Endothelial cell of umbilical vein (primary cell): ENCODE data around the gene METTL25. TPM values are rescaled to one million over a fixed set of nuclear protein-coding genes. Genes with fewer than 3 reads are reported as not detected.

Experiments
- BruUV-seq: library from RNA; stranded (reverse); fragments of 400-500 nt; replicated peaks from 2 replicates; lab custom pipeline; 2021; lab: Mats Ljungman, UMichigan
- CTCF ChIA-PET: fragments of 300-600, 350-600 bp; sonication (Branson Sonifier 250); formaldehyde crosslinking; loops from one replicate; lab custom pipeline; 2021; ENCODE audit warnings: antibody characterized with exemption, inconsistent platforms; lab: Charles Lee
- POLR2A ChIA-PET: fragments of 300-600, 350-600 bp; sonication (Branson Sonifier 250); formaldehyde crosslinking; loops from one replicate; lab custom pipeline; 2021; ENCODE audit warnings: antibody characterized with exemption, inconsistent platforms; lab: Charles Lee
- DNase-seq: peaks from one replicate; pipeline ENCODE4 v3.0.0-alpha.2; 2011; ENCODE audit warnings: low read depth, low spot score
- FAIRE-seq: peaks from 2 replicates; lab custom pipeline; 2011; peaks lifted over from hg19 to GRCh38; lab: Jason Lieb, UNC
- H2AFZ ChIP-seq: 2 replicates; pipeline ENCODE4 v1.6.0; 2012; ENCODE audit warnings: low read depth, low read length, control low read depth, inconsistent platforms
- H3K27ac ChIP-seq: 2 replicates; pipeline ENCODE4 v1.5.1; 2011; ENCODE audit warnings: low read depth, mild to moderate bottlenecking, control low read depth, low read length, moderate library complexity; ENCODE audit not compliant: insufficient read depth
- H3K27me3 ChIP-seq, 2 experiments: 2 replicates each; pipeline versions ENCODE4 v1.6.0 to v1.6.1; 2011; ENCODE audit warnings: low read length in 2 of 2, mixed read lengths in 1 of 2; ENCODE audit not compliant: control insufficient read depth in 2 of 2, insufficient read depth in 2 of 2
- H3K36me3 ChIP-seq, 2 experiments: 2 replicates in 1 of 2; 3 replicates in 1 of 2; pipeline ENCODE4 v1.5.1; 2011; ENCODE audit warnings: low read length in 2 of 2, mild to moderate bottlenecking in 1 of 2, moderate library complexity in 1 of 2; ENCODE audit not compliant: control insufficient read depth in 2 of 2, insufficient read depth in 2 of 2; ENCODE audit errors: extremely low read depth in 1 of 2
- H3K4me1 ChIP-seq: 3 replicates; pipeline ENCODE4 v1.5.1; 2011; ENCODE audit warnings: mild to moderate bottlenecking, low read length; ENCODE audit not compliant: control insufficient read depth, insufficient read depth; ENCODE audit errors: extremely low read depth
- H3K4me2 ChIP-seq: 2 replicates; pipeline ENCODE4 v1.6.1; 2011; ENCODE audit warnings: low read length, control low read depth, mixed read lengths; ENCODE audit not compliant: insufficient read depth
- H3K4me3 ChIP-seq, 3 experiments: fragments of 200-600 bp in 1 of 3; sonication (generic), shearing (Covaris generic) in 1 of 3; replicated peaks in 1 of 3; 2 replicates each; pipeline ENCODE4 v1.5.1; 2011 to 2016; ENCODE audit warnings: control low read depth in 3 of 3, low read length in 3 of 3, mild to moderate bottlenecking in 2 of 3, inconsistent platforms in 1 of 3, low read depth in 1 of 3, moderate library complexity in 1 of 3; ENCODE audit not compliant: insufficient read depth in 1 of 3
- H3K79me2 ChIP-seq: 2 replicates; pipeline ENCODE4 v1.6.0; 2012; ENCODE audit warnings: low read length, inconsistent platforms; ENCODE audit not compliant: control insufficient read depth, insufficient read depth
- H3K9ac ChIP-seq: replicated peaks from 2 replicates; pipeline ENCODE3; 2011; ENCODE audit warnings: low read length, control low read depth; ENCODE audit not compliant: insufficient read depth; ENCODE audit errors: extremely low read depth
- H3K9me1 ChIP-seq: replicated peaks from 3 replicates; pipeline ENCODE4 v1.6.0; 2011; ENCODE audit warnings: mild to moderate bottlenecking, low read length; ENCODE audit not compliant: control insufficient read depth, insufficient read depth; ENCODE audit errors: extremely low read depth
- H3K9me3 ChIP-seq: replicated peaks from 2 replicates; pipeline ENCODE4 v1.5.1; 2012; ENCODE audit warnings: low read length, inconsistent platforms; ENCODE audit not compliant: control insufficient read depth, insufficient read depth
- H4K20me1 ChIP-seq: replicated peaks from 2 replicates; pipeline ENCODE3; 2011; ENCODE audit warnings: mild to moderate bottlenecking, low read length; ENCODE audit not compliant: control insufficient read depth, insufficient read depth; ENCODE audit errors: extremely low read depth
- CTCF ChIP-seq, 2 donors: IDR thresholded peaks; 1 replicate in 1 of 2; 2 replicates in 1 of 2; pipeline ENCODE4 v1.5.1; 2011; ENCODE audit warnings: low read length in 2 of 2, mild to moderate bottlenecking in 2 of 2, moderate library complexity in 2 of 2, control low read depth in 1 of 2, inconsistent platforms in 1 of 2, low read depth in 1 of 2; ENCODE audit not compliant: insufficient read depth in 1 of 2; ENCODE audit errors: extremely low read depth in 1 of 2
- EZH2 ChIP-seq: IDR thresholded peaks from 2 replicates; pipeline ENCODE4 v1.6.1; 2012; ENCODE audit warnings: borderline replicate concordance, low read depth, mild to moderate bottlenecking, moderate library complexity, low read length, inconsistent platforms; ENCODE audit not compliant: severe bottlenecking
- FOS ChIP-seq: IDR thresholded peaks from 2 replicates; pipeline ENCODE4 v1.6.1; 2011; ENCODE audit warnings: mild to moderate bottlenecking, low read length, moderate library complexity, borderline replicate concordance; ENCODE audit not compliant: insufficient read depth
- GATA2 ChIP-seq: IDR thresholded peaks from 2 replicates; pipeline ENCODE4 v1.7.0; 2011; ENCODE audit warnings: low read depth, mild to moderate bottlenecking, moderate library complexity, mixed read lengths, low read length; ENCODE audit not compliant: insufficient read length, insufficient read depth
- JUN ChIP-seq: IDR thresholded peaks from 2 replicates; pipeline ENCODE4 v1.6.1; 2011; ENCODE audit warnings: borderline replicate concordance, low read depth; ENCODE audit not compliant: insufficient read length, insufficient read depth
- MAX ChIP-seq: IDR thresholded peaks from 2 replicates; pipeline ENCODE4 v1.6.1; 2011; ENCODE audit not compliant: insufficient read depth, insufficient read length
- MYC ChIP-seq: IDR thresholded peaks from one replicate; pipeline ENCODE4 v1.6.1; 2011; ENCODE audit warnings: mild to moderate bottlenecking, low read depth, low read length
- POLR2A ChIP-seq: IDR thresholded peaks from 2 replicates; pipeline ENCODE4 v1.6.1; 2012; ENCODE audit warnings: low read depth, mild to moderate bottlenecking, control low read depth, low read length
- POLR2AphosphoS5 ChIP-seq: IDR thresholded peaks from 2 replicates; pipeline ENCODE4 v1.6.1; 2012; ENCODE audit warnings: low read depth, mild to moderate bottlenecking, control low read depth, low read length, moderate library complexity; ENCODE audit not compliant: insufficient read depth
- dilution Hi-C: fragments of 300-500 bp; cut with MboI; formaldehyde crosslinking; loops from one replicate; pipeline ENCODE4 v1.15.0; 2019; ENCODE audit warnings: low sequenced_read_pairs; ENCODE audit not compliant: extremely low pct_ligation_motif_present
- intact Hi-C: fragments of 100-400 bp; cut with micrococcal nuclease; formaldehyde crosslinking; loops from one replicate; pipeline ENCODE4 v1.10.0; 2022
- polyA plus RNA-seq, 4 experiments: library from polyadenylated mRNA; depleted of rRNA in 3 of 4; stranded (reverse) in 3 of 4; unstranded in 1 of 4; fragments of >200 nt; gene quantifications; 2 replicates each; pipeline versions ENCODE4 v1.2.1 to v1.2.3, GENCODE V29; 2011 to 2012; ENCODE audit warnings: missing spikeins in 1 of 4
- total RNA-seq: library from RNA; stranded (reverse); gene quantifications from 2 replicates; pipeline ENCODE4 v1.2.3, GENCODE V29; 2021

The METTL25 gene
- total and polyA plus RNA-seq, 2 donors (not counting 3 experiments of a cell fraction or from before 2014, with no cell fraction given), result 6.5 to 8.5 TPM

- Histone ChIP-seq H3K79me2 (no peaks in the 10 kb centered on the region), H3K9me3 (no peaks in the 10 kb centered on the region), H2AFZ (no peak overlapping the region), H3K9ac (no peak overlapping the region), H4K20me1 (no peaks in the 10 kb centered on the region), H3K4me1 (no peaks in the 10 kb centered on the region), H3K27ac (no peak overlapping the region), H3K9me1 (no peaks in the 10 kb centered on the region), H3K36me3 (no peaks in the 10 kb centered on the region), H3K4me2 (no peak overlapping the region), H3K27me3 (no peaks in the 10 kb centered on the region), H3K4me3 (no peak overlapping the region)
- DNase-seq (no peak), FAIRE-seq (no peak)
- intact Hi-C loops (no loop called here), dilution Hi-C loops (no loop called here)
- ChIA-PET CTCF (interaction anchor here (1.3 kb wide), 1 partner anchor 72 kb away, joined by 3 read pairs; the partner anchor contains the start of genes CCDC59 and METTL25), POLR2A (no interaction called here)
- BruUV-seq, result no TSS peak
- no peak for TF ChIP-seq POLR2AphosphoS5
- no peak for TF ChIP-seq FOS
- no peak for TF ChIP-seq POLR2A
- TF ChIP-seq CTCF (IDR thresholded peaks at IDR 0.05; ENCODE audit: extremely low read depth in 1 of 2, insufficient read depth in 1 of 2, low read depth in 1 of 2, low read length in 2 of 2), result no peak
- TF ChIP-seq MYC, result no peak
- no peak for TF ChIP-seq MAX
- TF ChIP-seq EZH2, result no peak
- no peak for TF ChIP-seq GATA2
- no peak for TF ChIP-seq JUN
Measured at GRCh38 chr12:82430541-82431145, 72.3 kb downstream of the METTL25 start.
